GM23248 (cell line): ENCODE results near the gene MSL3. TPM values are rescaled to one million over a fixed set of nuclear protein-coding genes. Genes with fewer than 3 reads are reported as not detected.

Experiments
- DNase-seq: peaks from one replicate; pipeline ENCODE4 v3.0.0-alpha.2; 2015
- H2AFZ ChIP-seq: fragments of 200-600 bp; sonication (generic); 2 replicates; pipeline ENCODE4 v1.6.1; 2016; ENCODE audit warnings: antibody characterized with exemption
- H3F3A ChIP-seq: fragments of 200-600 bp; sonication (generic); 2 replicates; pipeline ENCODE4 v1.6.1; 2016; ENCODE audit warnings: mild to moderate bottlenecking, antibody characterized with exemption, mixed run types; ENCODE audit not compliant: insufficient read depth
- H3K27ac ChIP-seq: fragments of 200-600 bp; sonication (generic); 2 replicates; pipeline ENCODE4 v1.5.1; 2016; ENCODE audit warnings: mild to moderate bottlenecking
- H3K27me3 ChIP-seq: fragments of 200-600 bp; sonication (generic); replicated peaks from 2 replicates; pipeline ENCODE4 v1.6.1; 2016; ENCODE audit warnings: mild to moderate bottlenecking; ENCODE audit not compliant: insufficient read depth
- H3K36me3 ChIP-seq: fragments of 200-600 bp; sonication (generic); 2 replicates; pipeline ENCODE4 v1.6.1; 2016; ENCODE audit warnings: low read depth, mild to moderate bottlenecking
- H3K4me1 ChIP-seq: fragments of 200-600 bp; sonication (generic); 2 replicates; pipeline ENCODE4 v1.6.1; 2016; ENCODE audit warnings: mild to moderate bottlenecking; ENCODE audit not compliant: insufficient read depth
- H3K4me2 ChIP-seq: fragments of 200-600 bp; sonication (generic); one replicate; pipeline ENCODE4 v1.6.1; 2016; ENCODE audit warnings: mild to moderate bottlenecking; ENCODE audit not compliant: unreplicated experiment
- H3K4me3 ChIP-seq: fragments of 200-600 bp; sonication (generic); 2 replicates; pipeline ENCODE4 v1.5.1; 2016; ENCODE audit warnings: mild to moderate bottlenecking
- H3K79me2 ChIP-seq: fragments of 200-600 bp; sonication (generic); 2 replicates; pipeline ENCODE4 v1.6.1; 2016; ENCODE audit warnings: mild to moderate bottlenecking; ENCODE audit not compliant: insufficient read depth
- H3K9ac ChIP-seq: fragments of 200-600 bp; sonication (generic); 2 replicates; pipeline ENCODE4 v1.6.1; 2016; ENCODE audit warnings: mild to moderate bottlenecking
- H3K9me2 ChIP-seq: fragments of 200-600 bp; sonication (generic); 2 replicates; pipeline ENCODE4 v1.6.1; 2016; ENCODE audit warnings: mixed run types, mild to moderate bottlenecking, moderate library complexity; ENCODE audit not compliant: insufficient read depth
- H3K9me3 ChIP-seq: fragments of 200-600 bp; sonication (generic); one replicate; pipeline ENCODE4 v1.6.1; 2017; ENCODE audit warnings: low read depth
- H4K20me1 ChIP-seq: fragments of 200-600 bp; sonication (generic); 2 replicates; pipeline ENCODE4 v1.6.0; 2016; ENCODE audit not compliant: insufficient read depth
- EZH2 ChIP-seq: fragments of 200-600 bp; sonication (generic); IDR thresholded peaks from 2 replicates; pipeline ENCODE4 v1.6.1; 2018; ENCODE audit warnings: antibody characterized with exemption, mild to moderate bottlenecking; ENCODE audit not compliant: insufficient read depth, poor library complexity, severe bottlenecking
- EZH2phosphoT487 ChIP-seq: fragments of 200-600 bp; sonication (generic); IDR thresholded peaks from 2 replicates; pipeline ENCODE4 v1.6.1; 2018; ENCODE audit warnings: antibody characterized with exemption, moderate library complexity, mild to moderate bottlenecking, low read depth; ENCODE audit not compliant: insufficient read depth
- WGBS, 2 experiments: methylation state at CpG; one replicate each; pipeline ENCODE4 v1.1.6; 2015 to 2017; ENCODE audit warnings: low lambda C conversion rate in 2 of 2, low coverage in 1 of 2; ENCODE audit errors: missing lambda C conversion rate in 2 of 2; 5-methylcytosine and 5-hydroxymethylcytosine counted together
- in situ Hi-C: fragments of 300-500 bp; cut with MboI; formaldehyde crosslinking; loops from 2 replicates; pipeline ENCODE4 v1.15.0; 2020
- polyA plus RNA-seq: library from polyadenylated mRNA; unstranded; fragments of >200 nt; fragmentation: Nextera tagmentation; extraction: Ambion mirVana; gene quantifications from 2 replicates; pipeline ENCODE4 v1.2.1, GENCODE V29; 2016
- total RNA-seq: library from RNA; depleted of rRNA; stranded (reverse); fragments of >200 nt; shearing (Covaris generic); gene quantifications from 2 replicates; pipeline ENCODE4 v1.2.3, GENCODE V29; 2014

Gene MSL3
- total and polyA plus RNA-seq, 2 experiments from 2014 or later = 26.8 to 34.6 TPM

GRCh38 chrX:11754958-11755645, 2.9 kb upstream of the MSL3 start:
- in situ Hi-C loops = loop anchor here (25.0 kb wide), 1 partner anchor 618 kb away; no protein-coding TSS in a partner anchor
- 91% methylated on average over 17 to 18 of the region's 18 CpGs for WGBS, 2 experiments
- Histone ChIP-seq H4K20me1 (no peaks in the 10 kb centered on the region), H3K9me2 (no peaks in the 10 kb centered on the region), H3K27ac (no peak overlapping the region), H3K36me3 (no peaks in the 10 kb centered on the region), H3K9ac (no peak overlapping the region), H3K9me3 (no peaks in the 10 kb centered on the region), H3K4me2 (no peak overlapping the region), H3K79me2 (no peaks in the 10 kb centered on the region), H2AFZ (no peak overlapping the region), H3K4me1 (peaks cover 10% of the 10 kb centered on the region), H3K27me3 (no peaks in the 10 kb centered on the region), H3K4me3 (no peak overlapping the region), H3F3A (peaks cover 18% of the 10 kb centered on the region; the same call in 1 of the 2 replicates)
- DNase-seq = no peak
- TF ChIP-seq EZH2 (no peak), EZH2phosphoT487 (no peak)

- Histone ChIP-seq H3K79me2 (peaks cover 2% of the 10 kb centered on the region), H3K4me3 (no peak overlapping the region), H3K4me2 (no peak overlapping the region), H3K36me3 (0 out of 2 replicates have a peak, but pooled peaks cover under 1% of the 10 kb centered on the region), H3K9ac (no peak overlapping the region), H3K27me3 (no peaks in the 10 kb centered on the region), H2AFZ (no peak overlapping the region), H3K9me2 (no peaks in the 10 kb centered on the region), H3F3A (peaks cover 23% of the 10 kb centered on the region; the same call in 1 of the 2 replicates), H4K20me1 (no peaks in the 10 kb centered on the region), H3K4me1 (peaks cover 12% of the 10 kb centered on the region), H3K9me3 (no peaks in the 10 kb centered on the region), H3K27ac (no peak overlapping the region)
- no peak for DNase-seq
- WGBS, 2 experiments = 50 to 51% methylated on average over 2 of the region's 2 CpGs
- TF ChIP-seq EZH2phosphoT487 = no peak
- no peak for TF ChIP-seq EZH2
- in situ Hi-C loops = loop anchor here (25.0 kb wide), 1 partner anchor 618 kb away; no protein-coding TSS in a partner anchor
Observed at GRCh38 chrX:11755724-11756123, 2.3 kb upstream of the MSL3 start.

GRCh38 chrX:11756354-11757318, 1.4 kb upstream of the MSL3 start:
- peak overlapping the region; percentile 75 for H3K4me3 ChIP-seq
- WGBS, 2 experiments = 33 to 35% methylated on average over 13 to 15 of the region's 15 CpGs
- peak overlapping the region; percentile 78 for H3K27ac ChIP-seq
- peak overlapping the region; percentile 47 for H3K4me2 ChIP-seq
- H3K9ac ChIP-seq = peak overlapping the region; percentile 99
- in situ Hi-C loops = loop anchor here (25.0 kb wide), 1 partner anchor 619 kb away; no protein-coding TSS in a partner anchor
- no peaks in the 10 kb centered on the region for H3K9me2 ChIP-seq
- H2AFZ ChIP-seq = peak overlapping the region; percentile 70
- H3K27me3 ChIP-seq = no peaks in the 10 kb centered on the region
- H3K4me1 ChIP-seq = peaks cover 14% of the 10 kb centered on the region
- H3F3A ChIP-seq = peaks cover 29% of the 10 kb centered on the region; the same call in 1 of the 2 replicates
- peaks cover 11% of the 10 kb centered on the region for H3K79me2 ChIP-seq
- no peak for TF ChIP-seq EZH2
- no peak for TF ChIP-seq EZH2phosphoT487
- DNase-seq = peak; percentile 58
- H3K9me3 ChIP-seq = no peaks in the 10 kb centered on the region
- no peaks in the 10 kb centered on the region for H4K20me1 ChIP-seq
- H3K36me3 ChIP-seq = peaks cover 9% of the 10 kb centered on the region; the same call in 1 of the 2 replicates

- in situ Hi-C loops = loop anchor here (25.0 kb wide), 1 partner anchor 620 kb away; no protein-coding TSS in a partner anchor
- H3K79me2 ChIP-seq = peaks cover 15% of the 10 kb centered on the region
- H3K27ac ChIP-seq = peak overlapping the region; percentile 78
- H3F3A ChIP-seq = peaks cover 29% of the 10 kb centered on the region; the same call in 1 of the 2 replicates
- no peaks in the 10 kb centered on the region for H3K27me3 ChIP-seq
- H3K4me1 ChIP-seq = peaks cover 14% of the 10 kb centered on the region
- no peak for DNase-seq
- peak overlapping the region; percentile 47 for H3K4me2 ChIP-seq
- H3K9me3 ChIP-seq = no peaks in the 10 kb centered on the region
- peak overlapping the region; percentile 75 for H3K4me3 ChIP-seq
- H3K9ac ChIP-seq = peak overlapping the region; percentile 99
- H3K9me2 ChIP-seq = no peaks in the 10 kb centered on the region
- TF ChIP-seq EZH2 = no peak
- no peak for TF ChIP-seq EZH2phosphoT487
- H2AFZ ChIP-seq = peak overlapping the region; percentile 70
- no peaks in the 10 kb centered on the region for H4K20me1 ChIP-seq
- 0 to 6% methylated on average over 4 to 5 of the region's 14 CpGs for WGBS, 2 experiments
- H3K36me3 ChIP-seq = peaks cover 16% of the 10 kb centered on the region; the same call in 1 of the 2 replicates
Observed at GRCh38 chrX:11757397-11757718, 679 bp upstream of the MSL3 start.
